GM21717 (cell line): ENCODE measurements around the gene LAMC1.

Experiments
- ATAC-seq: cut with Tn5 transposase; IDR thresholded peaks from one replicate; pipeline ENCODE4 v1.9.1; 2021; ENCODE audit warnings: mild to moderate bottlenecking, moderate library complexity; ENCODE audit not compliant: unreplicated experiment

Gene LAMC1

DNA sequence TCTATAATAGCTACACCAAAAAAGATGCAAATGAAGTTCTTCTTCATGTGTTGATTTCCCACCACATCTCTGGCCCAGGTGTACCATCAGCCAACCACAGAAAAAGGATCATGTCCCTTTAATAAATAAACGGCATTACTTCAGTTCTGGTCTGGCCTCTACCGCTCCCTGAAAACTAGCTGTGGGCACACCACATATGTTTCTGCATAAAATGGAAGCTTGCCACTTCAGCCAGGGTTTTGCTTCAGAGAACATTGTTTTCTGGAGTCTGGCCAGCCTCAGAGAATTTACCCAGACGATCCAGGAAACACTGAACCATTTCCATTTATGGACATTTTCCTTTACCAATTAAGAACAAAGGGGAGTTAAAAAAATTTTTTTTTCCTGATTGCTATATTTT is 157.0 kb downstream of the LAMC1 start:
- ATAC-seq = no peak

DNA sequence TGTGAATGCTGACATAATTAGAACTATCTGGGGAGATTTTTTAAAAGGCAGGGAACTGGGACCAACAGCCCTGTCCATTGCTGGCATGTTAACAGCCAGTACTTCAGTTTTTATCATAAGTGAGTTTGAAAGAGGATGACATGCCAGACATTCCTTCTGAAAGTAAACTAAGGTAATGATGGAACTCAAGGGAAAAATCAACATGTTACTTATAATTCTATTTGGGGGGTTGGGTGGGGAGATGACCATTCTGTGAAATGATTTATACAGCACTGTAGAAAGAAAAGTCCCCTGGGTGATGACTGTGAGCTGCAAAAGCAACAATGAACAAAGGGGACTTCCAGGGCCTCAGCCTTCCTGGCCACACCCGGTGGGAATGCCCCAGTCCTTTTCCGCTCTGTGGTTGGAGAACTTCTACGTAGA is 157.4 kb downstream of the LAMC1 start:
- peak; percentile 87 for ATAC-seq

DNA sequence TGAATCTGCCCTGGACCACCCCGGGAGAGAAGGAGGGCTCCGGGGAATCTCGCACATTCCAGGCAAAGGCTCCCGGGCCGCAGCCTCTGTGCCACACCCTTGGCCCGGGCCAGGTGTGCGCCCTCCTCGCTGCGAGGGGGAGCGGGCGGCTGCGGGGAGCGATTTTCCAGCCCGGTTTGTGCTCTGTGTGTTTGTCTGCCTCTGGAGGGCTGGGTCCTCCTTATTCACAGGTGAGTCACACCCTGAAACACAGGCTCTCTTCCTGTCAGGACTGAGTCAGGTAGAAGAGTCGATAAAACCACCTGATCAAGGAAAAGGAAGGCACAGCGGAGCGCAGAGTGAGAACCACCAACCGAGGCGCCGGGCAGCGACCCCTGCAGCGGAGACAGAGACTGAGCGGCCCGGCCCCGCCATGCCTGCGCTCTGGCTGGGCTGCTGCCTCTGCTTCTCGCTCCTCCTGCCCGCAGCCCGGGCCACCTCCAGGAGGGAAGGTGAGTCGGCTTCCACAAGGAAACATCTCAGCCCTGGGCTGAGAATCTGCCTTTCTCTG is 162.8 kb downstream of the LAMC1 start, which contains the start of gene LAMC2:
Gene LAMC2, plus strand, starts transcription at position 324 of the 550 bp plus-strand sequence. Its CDS starts 89 bp downstream, at position 413.
- no peak for ATAC-seq

GRCh38 chr1:183186841-183187240 is 163.6 kb downstream of the LAMC1 start:
- ATAC-seq = no peak

DNA sequence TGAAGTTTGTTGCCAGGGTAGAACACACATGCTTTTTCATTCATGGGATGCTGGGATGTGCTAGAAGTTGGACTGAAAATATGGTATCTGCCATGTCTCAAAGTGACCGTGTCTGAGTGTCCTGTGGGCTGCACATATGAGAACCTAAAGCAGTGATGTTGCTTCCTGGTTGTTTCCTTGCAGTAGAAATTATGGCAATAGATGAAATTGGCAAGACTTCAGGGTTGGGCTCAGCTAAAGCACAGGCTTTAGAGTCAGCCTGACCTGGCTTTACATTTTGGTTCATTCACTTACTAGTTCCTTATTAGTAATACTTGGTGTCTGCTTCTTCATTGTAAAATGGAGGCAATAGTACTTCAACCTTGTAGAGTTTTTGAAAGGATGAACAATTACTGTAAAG is 165.0 kb downstream of the LAMC1 start:
- no peak for ATAC-seq

GRCh38 chr1:183191833-183192232 is 168.6 kb downstream of the LAMC1 start:
- no peak for ATAC-seq

GRCh38 chr1:183193963-183194525 is 170.8 kb downstream of the LAMC1 start:
- ATAC-seq = no peak

- ATAC-seq = peak; percentile 95
Observed at GRCh38 chr1:183194527-183195141, 171.4 kb downstream of the LAMC1 start.

DNA sequence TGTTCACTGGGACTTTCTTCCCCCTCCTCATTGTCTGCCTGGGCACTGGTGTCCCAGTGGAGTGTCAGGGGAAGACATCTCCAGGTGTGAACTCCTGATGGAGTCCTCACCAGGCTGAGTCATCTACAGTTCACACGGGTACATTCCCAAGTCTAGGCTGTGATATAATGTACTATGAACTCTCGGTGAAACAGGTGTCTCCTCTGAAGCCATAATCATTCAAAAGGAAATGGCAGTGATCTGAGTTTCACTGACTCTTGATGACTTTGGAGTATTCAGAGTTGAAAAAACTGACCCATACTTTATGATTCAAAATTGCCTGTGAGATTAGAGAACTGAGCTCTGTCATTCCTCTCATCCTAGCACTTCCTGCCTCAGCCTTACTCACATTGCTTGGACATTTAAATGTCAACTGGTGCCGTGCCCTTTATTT is 171.9 kb downstream of the LAMC1 start:
- ATAC-seq = peak; percentile 47
